ENCODE data around the gene CYP1A1.

CYP1A1 gene

DNA sequence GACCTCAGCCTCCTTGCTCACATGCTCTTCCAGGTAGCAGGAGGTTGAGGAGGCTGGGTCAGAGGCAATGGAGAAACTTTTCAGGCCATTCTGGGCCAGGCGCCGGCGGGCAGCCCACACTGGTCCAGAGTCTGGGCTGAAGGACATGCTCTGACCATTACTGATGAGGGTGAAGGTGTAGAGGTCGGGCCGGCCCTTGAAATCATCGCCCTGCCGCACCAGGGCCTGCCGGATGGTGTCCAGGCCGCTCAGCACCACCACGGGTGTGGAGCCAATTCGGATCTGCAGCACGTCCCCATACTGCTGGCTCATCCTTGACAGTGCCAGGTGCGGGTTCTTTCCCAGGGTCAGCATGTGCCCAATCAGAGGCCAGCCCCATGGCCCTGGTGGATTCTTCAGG is 2.7 kb downstream of the CYP1A1 start:
- Histone ChIP-seq H3K9me2 (ENCODE audit: low read depth, low read length) (no peaks in the 10 kb centered on the region), H4K20me1 (ENCODE audit: insufficient read depth, low read length) (no peaks in the 10 kb centered on the region), H3F3A (ENCODE audit: insufficient read depth, low read length) (no peaks in the 10 kb centered on the region), H3K79me2 (ENCODE audit: insufficient read depth, low read length) (no peaks in the 10 kb centered on the region), H2AFZ (ENCODE audit: low read length) (no peak overlapping the region), H3K4me3 (ENCODE audit: low read depth, low read length, poor library complexity, severe bottlenecking) (no peak overlapping the region), H3K27me3 (ENCODE audit: insufficient read depth, low read length) (no peaks in the 10 kb centered on the region; the same call in 1 of the 2 replicates), H3K36me3 (ENCODE audit: insufficient read depth, low read length) (no peaks in the 10 kb centered on the region), H3K4me2 (ENCODE audit: low read length) (no peak overlapping the region), H3K27ac (ENCODE audit: low read depth, low read length, poor library complexity, severe bottlenecking) (no peak overlapping the region), H3K4me1 (ENCODE audit: insufficient read depth, low read length, severe bottlenecking) (peaks cover 13% of the 10 kb centered on the region), H3K9ac (ENCODE audit: low read length) (no peak overlapping the region), H3K9me3 (ENCODE audit: low read length) (no peaks in the 10 kb centered on the region)
- no peak for TF ChIP-seq EZH2 (IDR thresholded peaks at IDR 0.05; ENCODE audit: borderline replicate concordance, low read length)
- TF ChIP-seq, protein P1, sequence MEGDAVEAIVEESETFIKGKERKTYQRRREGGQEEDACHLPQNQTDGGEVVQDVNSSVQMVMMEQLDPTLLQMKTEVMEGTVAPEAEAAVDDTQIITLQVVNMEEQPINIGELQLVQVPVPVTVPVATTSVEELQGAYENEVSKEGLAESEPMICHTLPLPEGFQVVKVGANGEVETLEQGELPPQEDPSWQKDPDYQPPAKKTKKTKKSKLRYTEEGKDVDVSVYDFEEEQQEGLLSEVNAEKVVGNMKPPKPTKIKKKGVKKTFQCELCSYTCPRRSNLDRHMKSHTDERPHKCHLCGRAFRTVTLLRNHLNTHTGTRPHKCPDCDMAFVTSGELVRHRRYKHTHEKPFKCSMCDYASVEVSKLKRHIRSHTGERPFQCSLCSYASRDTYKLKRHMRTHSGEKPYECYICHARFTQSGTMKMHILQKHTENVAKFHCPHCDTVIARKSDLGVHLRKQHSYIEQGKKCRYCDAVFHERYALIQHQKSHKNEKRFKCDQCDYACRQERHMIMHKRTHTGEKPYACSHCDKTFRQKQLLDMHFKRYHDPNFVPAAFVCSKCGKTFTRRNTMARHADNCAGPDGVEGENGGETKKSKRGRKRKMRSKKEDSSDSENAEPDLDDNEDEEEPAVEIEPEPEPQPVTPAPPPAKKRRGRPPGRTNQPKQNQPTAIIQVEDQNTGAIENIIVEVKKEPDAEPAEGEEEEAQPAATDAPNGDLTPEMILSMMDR (IDR thresholded peaks at IDR 0.05; ENCODE audit: low read length), result no peak

DNA sequence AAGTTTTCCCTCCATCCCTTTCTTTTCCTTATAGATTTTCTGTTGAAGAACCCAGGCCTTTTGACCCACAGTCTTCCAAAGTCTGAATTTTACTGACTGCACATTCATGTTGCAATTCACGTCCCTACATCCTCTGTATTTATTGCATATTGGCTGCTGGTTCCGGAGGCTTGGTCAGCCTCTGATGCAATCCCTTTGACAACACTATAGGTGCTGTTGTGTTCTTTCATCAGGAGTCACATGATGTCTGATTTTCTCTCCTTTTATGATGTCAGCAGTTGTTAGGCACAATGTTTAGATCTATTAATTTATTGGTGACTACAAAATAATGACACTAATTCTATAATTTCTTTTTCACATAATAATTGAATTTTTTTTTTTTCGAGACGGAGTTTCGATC is 8.7 kb downstream of the CYP1A1 start:
- Histone ChIP-seq H3K27ac (ENCODE audit: low read depth, low read length, poor library complexity, severe bottlenecking) (no peak overlapping the region), H3K4me1 (ENCODE audit: insufficient read depth, low read length, severe bottlenecking) (no peaks in the 10 kb centered on the region), H3K79me2 (ENCODE audit: insufficient read depth, low read length) (no peaks in the 10 kb centered on the region), H3K9me3 (ENCODE audit: low read length) (no peaks in the 10 kb centered on the region), H4K20me1 (ENCODE audit: insufficient read depth, low read length) (no peaks in the 10 kb centered on the region), H2AFZ (ENCODE audit: low read length) (no peak overlapping the region), H3K4me2 (ENCODE audit: low read length) (no peak overlapping the region), H3K36me3 (ENCODE audit: insufficient read depth, low read length) (no peaks in the 10 kb centered on the region), H3K9ac (ENCODE audit: low read length) (no peak overlapping the region), H3F3A (ENCODE audit: insufficient read depth, low read length) (no peaks in the 10 kb centered on the region), H3K4me3 (ENCODE audit: low read depth, low read length, poor library complexity, severe bottlenecking) (no peak overlapping the region), H3K9me2 (ENCODE audit: low read depth, low read length) (no peaks in the 10 kb centered on the region), H3K27me3 (ENCODE audit: insufficient read depth, low read length) (no peaks in the 10 kb centered on the region)
- no peak for TF ChIP-seq EZH2 (IDR thresholded peaks at IDR 0.05; ENCODE audit: borderline replicate concordance, low read length)
- TF ChIP-seq, protein P1 (IDR thresholded peaks at IDR 0.05; ENCODE audit: low read length), result no peak

DNA sequence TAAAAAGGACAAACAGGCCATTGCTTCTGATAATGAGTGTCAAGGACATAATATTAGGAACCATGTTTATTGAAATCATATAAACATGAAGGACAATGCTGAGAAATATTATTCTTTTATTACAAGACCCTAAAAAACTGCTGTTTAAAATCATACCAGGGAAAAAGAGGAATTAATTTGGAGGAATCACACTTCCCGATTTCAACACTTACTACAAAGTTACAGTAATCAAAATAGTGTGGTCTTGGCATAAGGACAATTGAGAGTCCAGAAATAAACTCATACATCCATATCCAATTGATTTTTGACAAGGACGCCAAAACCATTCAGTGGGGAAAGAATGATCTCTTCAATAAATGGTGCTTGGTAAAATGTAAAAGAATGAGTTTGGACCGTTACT is 13.0 kb downstream of the CYP1A1 start:
- H3K9me2 ChIP-seq (ENCODE audit: low read depth, low read length), result no peaks in the 10 kb centered on the region
- no peaks in the 10 kb centered on the region for H3K9me3 ChIP-seq (ENCODE audit: low read length)
- H2AFZ ChIP-seq (ENCODE audit: low read length), result no peak overlapping the region
- H3K36me3 ChIP-seq (ENCODE audit: insufficient read depth, low read length), result no peaks in the 10 kb centered on the region; the same call in 1 of the 2 replicates
- TF ChIP-seq, protein P1 (IDR thresholded peaks at IDR 0.05; ENCODE audit: low read length), result no peak
- TF ChIP-seq EZH2 (IDR thresholded peaks at IDR 0.05; ENCODE audit: borderline replicate concordance, low read length), result no peak
- H3K4me2 ChIP-seq (ENCODE audit: low read length), result no peak overlapping the region
- H3K27me3 ChIP-seq (ENCODE audit: insufficient read depth, low read length), result 0 out of 2 replicates have a peak, but pooled peaks cover 2% of the 10 kb centered on the region
- H3K4me1 ChIP-seq (ENCODE audit: insufficient read depth, low read length, severe bottlenecking), result no peaks in the 10 kb centered on the region
- H3K27ac ChIP-seq (ENCODE audit: low read depth, low read length, poor library complexity, severe bottlenecking), result no peak overlapping the region
- H3F3A ChIP-seq (ENCODE audit: insufficient read depth, low read length), result no peaks in the 10 kb centered on the region
- H4K20me1 ChIP-seq (ENCODE audit: insufficient read depth, low read length), result no peaks in the 10 kb centered on the region
- H3K79me2 ChIP-seq (ENCODE audit: insufficient read depth, low read length), result no peaks in the 10 kb centered on the region
- no peak overlapping the region for H3K9ac ChIP-seq (ENCODE audit: low read length)
- no peak overlapping the region for H3K4me3 ChIP-seq (ENCODE audit: low read depth, low read length, poor library complexity, severe bottlenecking)

Data from OCI-LY1 (cell line).